B cell (primary cell): ENCODE measurements around the gene LMF2. TPM values are rescaled to one million over a fixed set of nuclear protein-coding genes. Genes with fewer than 3 reads are reported as not detected.

Source experiments
- ATAC-seq: fragments of 200-7000 bp; cut with Tn5 transposase; one replicate; pipeline ENCODE4 v1.10.0; 2021; ENCODE audit warnings: low read depth, mild to moderate bottlenecking, moderate number of reproducible peaks, moderate library complexity
- CTCF ChIA-PET: fragments of 350-600 bp; sonication (Branson Sonifier 250); formaldehyde crosslinking; loops from one replicate; lab custom pipeline; 2021; ENCODE audit warnings: antibody characterized with exemption, inconsistent platforms; lab: Charles Lee
- POLR2A ChIA-PET: fragments of 350-600 bp; sonication (Branson Sonifier 250); formaldehyde crosslinking; loops from one replicate; lab custom pipeline; 2021; ENCODE audit warnings: antibody characterized with exemption; lab: Charles Lee
- DNase-seq: peaks from one replicate; pipeline ENCODE4 v3.0.0; 2013
- H2AFZ ChIP-seq: 2 replicates; pipeline ENCODE4 v1.6.1; 2012; ENCODE audit warnings: mild to moderate bottlenecking, low read depth, low read length; ENCODE audit not compliant: insufficient read depth, poor library complexity, severe bottlenecking
- H3K27ac ChIP-seq, 2 donors: 1 replicate in 1 of 2; 2 replicates in 1 of 2; pipeline ENCODE4 v1.5.1; 2012 to 2013; ENCODE audit warnings: low read length in 2 of 2, mild to moderate bottlenecking in 2 of 2, moderate library complexity in 1 of 2
- H3K27me3 ChIP-seq, 4 experiments: fragments of 200-600 bp in 1 of 4; sonication (generic) in 1 of 4; replicated peaks in 1 of 4; 1 replicate in 2 of 4; 2 replicates in 2 of 4; pipeline versions ENCODE4 v1.6.1 to v1.7.0; 2013 to 2016; ENCODE audit warnings: low read length in 3 of 4, mild to moderate bottlenecking in 2 of 4, mixed read lengths in 1 of 4, moderate library complexity in 1 of 4; ENCODE audit not compliant: insufficient read depth in 4 of 4, control insufficient read depth in 3 of 4; ENCODE audit errors: control extremely low read depth in 1 of 4
- H3K36me3 ChIP-seq, 2 experiments: replicated peaks in 1 of 2; 1 replicate in 1 of 2; 2 replicates in 1 of 2; pipeline versions ENCODE4 v1.6.1 to v1.7.1; 2013; ENCODE audit warnings: low read length in 1 of 2; ENCODE audit not compliant: insufficient read depth in 2 of 2, control insufficient read depth in 1 of 2; ENCODE audit errors: control extremely low read depth in 1 of 2, extremely low read depth in 1 of 2
- H3K4me1 ChIP-seq, 2 donors: fragments of 200-600 bp in 1 of 2; sonication (generic) in 1 of 2; 1 replicate in 1 of 2; 2 replicates in 1 of 2; pipeline versions ENCODE4 v1.5.1 to v1.6.1; 2013 to 2017; ENCODE audit warnings: low read length in 2 of 2; ENCODE audit not compliant: control insufficient read depth in 2 of 2, insufficient read depth in 2 of 2
- H3K4me2 ChIP-seq: replicated peaks from 2 replicates; pipeline ENCODE3; 2012; ENCODE audit warnings: mild to moderate bottlenecking, low read depth, low read length; ENCODE audit not compliant: poor library complexity, severe bottlenecking
- H3K4me3 ChIP-seq, 5 experiments: fragments of 200-600 bp in 1 of 5; sonication (generic) in 1 of 5; 1 replicate in 3 of 5; 2 replicates in 2 of 5; pipeline versions ENCODE4 v1.5.1 to v1.7.0; 2011 to 2016; ENCODE audit warnings: low read length in 4 of 5, mild to moderate bottlenecking in 4 of 5, low read depth in 2 of 5, control low read depth in 1 of 5, moderate library complexity in 1 of 5; ENCODE audit not compliant: insufficient read depth in 1 of 5; ENCODE audit errors: control extremely low read depth in 1 of 5, extremely low read depth in 1 of 5
- H3K79me2 ChIP-seq: fragments of 200-600 bp; sonication (generic); one replicate; pipeline ENCODE4 v1.6.0; 2016; ENCODE audit warnings: low read length; ENCODE audit not compliant: control insufficient read depth, insufficient read depth
- H3K9ac ChIP-seq: fragments of 200-600 bp; sonication (generic); 2 replicates; pipeline ENCODE4 v1.6.1; 2017; ENCODE audit warnings: mild to moderate bottlenecking, low read length, moderate library complexity
- H3K9me3 ChIP-seq, 3 donors: one replicate each; pipeline versions ENCODE4 v1.6.1 to v1.7.1; 2013; ENCODE audit warnings: low read length in 2 of 3; ENCODE audit not compliant: control insufficient read depth in 2 of 3, insufficient read depth in 1 of 3; ENCODE audit errors: control extremely low read depth in 1 of 3
- H4K20me1 ChIP-seq: 2 replicates; pipeline ENCODE4 v1.6.0; 2012; ENCODE audit warnings: mild to moderate bottlenecking, low read length; ENCODE audit not compliant: insufficient read depth, control insufficient read depth, poor library complexity, severe bottlenecking
- H3K27ac Mint-ChIP-seq: one replicate; pipeline ENCODE4 v1.8.0; 2021; ENCODE audit warnings: mixed read lengths
- H3K27me3 Mint-ChIP-seq: one replicate; pipeline ENCODE4 v1.8.0; 2021; ENCODE audit warnings: mixed read lengths
- H3K4me1 Mint-ChIP-seq: one replicate; pipeline ENCODE4 v1.8.0; 2021; ENCODE audit warnings: mixed read lengths
- H3K4me3 Mint-ChIP-seq: one replicate; pipeline ENCODE4 v1.8.0; 2021; ENCODE audit warnings: mixed read lengths
- H3K9me3 Mint-ChIP-seq: one replicate; pipeline ENCODE4 v1.8.0; 2022; ENCODE audit warnings: mixed read lengths; ENCODE audit not compliant: insufficient read depth
- EZH2 ChIP-seq: IDR thresholded peaks from 2 replicates; pipeline ENCODE4 v1.6.1; 2012; ENCODE audit warnings: borderline replicate concordance, low read depth, mild to moderate bottlenecking, moderate library complexity, low read length; ENCODE audit not compliant: insufficient read depth, poor library complexity, severe bottlenecking
- WGBS: methylation state at CpG from one replicate; pipeline ENCODE4 v1.1.5; 2013; ENCODE audit warnings: missing lambda C conversion rate; ENCODE audit not compliant: insufficient coverage; 5-methylcytosine and 5-hydroxymethylcytosine counted together
- intact Hi-C: fragments of 100-400 bp; cut with micrococcal nuclease; formaldehyde crosslinking; loops from one replicate; pipeline ENCODE4 v1.10.0; 2022
- polyA plus RNA-seq: library from polyadenylated mRNA; depleted of rRNA; stranded (reverse); fragments of >200 nt; gene quantifications from 2 replicates; pipeline ENCODE4 v1.2.3, GENCODE V29; 2012
- total RNA-seq, 2 donors: library from RNA; stranded (reverse); fragments of 120-200 nt in 1 of 2; gene quantifications; 1 replicate in 1 of 2; 2 replicates in 1 of 2; pipeline versions ENCODE4 v1.2.3 to v1.2.4, GENCODE V29; 2013 to 2022
- TF ChIP-seq, protein P1 (sequence below): fragments of 200-600 bp; IDR thresholded peaks from one replicate; pipeline ENCODE4 v1.8.0; 2022; ENCODE audit warnings: antibody characterized with exemption, mild to moderate bottlenecking

LMF2 gene
- total and polyA plus RNA-seq, 2 donors (not counting 1 experiment from before 2014, with no cell fraction given), result 128 to 316 TPM

DNA sequence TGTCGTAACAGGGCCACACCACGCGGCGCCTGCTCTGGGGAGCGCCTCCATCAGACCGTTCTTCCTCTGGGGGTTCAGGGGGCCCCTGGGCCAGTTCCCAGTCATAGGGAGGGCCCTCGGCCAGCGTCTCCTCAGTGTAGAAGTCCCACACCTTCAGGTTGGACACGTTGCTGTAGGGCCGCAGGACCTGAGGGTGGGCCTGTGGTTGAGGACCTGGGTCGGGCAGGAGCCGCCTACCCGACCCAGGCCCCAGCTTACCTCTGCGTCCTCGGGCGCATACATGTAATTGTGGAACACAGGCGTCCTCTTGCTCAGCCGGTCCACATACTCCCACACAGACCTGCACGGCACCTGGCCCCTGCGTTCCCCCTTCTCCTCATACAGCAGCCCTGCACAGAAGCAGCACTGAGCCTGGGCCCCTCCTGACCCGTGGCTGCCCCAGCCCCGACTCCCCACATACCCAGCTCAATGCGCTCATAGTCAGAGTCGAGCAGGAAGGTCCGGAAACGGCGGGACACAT, 52.9 kb downstream of the LMF2 start:
- Mint-ChIP-seq H3K9me3 (no peaks in the 10 kb centered on the region), H3K4me1 (peaks cover 4% of the 10 kb centered on the region), H3K27me3 (no peaks in the 10 kb centered on the region), H3K27ac (no peak overlapping the region), H3K4me3 (no peak overlapping the region)
- WGBS, result 97% methylated on average over 24 of the region's 27 CpGs
- H3K9ac ChIP-seq, result no peak overlapping the region
- H3K27me3 ChIP-seq, result no peaks in the 10 kb centered on the region
- DNase-seq, result no peak
- H3K4me3 ChIP-seq, result no peak overlapping the region
- H3K79me2 ChIP-seq, result no peaks in the 10 kb centered on the region
- H3K36me3 ChIP-seq, result peaks cover 0 to 72% of the 10 kb centered on the region in 2 experiments
- ChIA-PET POLR2A (no interaction called here), CTCF (interaction anchor here (1.3 to 1.6 kb wide), 2 partner anchors 15 to 108 kb away, joined by 4 to 5 read pairs; partner anchors contain the start of gene SYCE3)
- H3K4me1 ChIP-seq, result peaks cover 3 to 4% of the 10 kb centered on the region in 2 donors
- no peak overlapping the region for H2AFZ ChIP-seq
- peaks cover 13% of the 10 kb centered on the region for H4K20me1 ChIP-seq
- TF ChIP-seq EZH2, result no peak
- TF ChIP-seq, protein P1, sequence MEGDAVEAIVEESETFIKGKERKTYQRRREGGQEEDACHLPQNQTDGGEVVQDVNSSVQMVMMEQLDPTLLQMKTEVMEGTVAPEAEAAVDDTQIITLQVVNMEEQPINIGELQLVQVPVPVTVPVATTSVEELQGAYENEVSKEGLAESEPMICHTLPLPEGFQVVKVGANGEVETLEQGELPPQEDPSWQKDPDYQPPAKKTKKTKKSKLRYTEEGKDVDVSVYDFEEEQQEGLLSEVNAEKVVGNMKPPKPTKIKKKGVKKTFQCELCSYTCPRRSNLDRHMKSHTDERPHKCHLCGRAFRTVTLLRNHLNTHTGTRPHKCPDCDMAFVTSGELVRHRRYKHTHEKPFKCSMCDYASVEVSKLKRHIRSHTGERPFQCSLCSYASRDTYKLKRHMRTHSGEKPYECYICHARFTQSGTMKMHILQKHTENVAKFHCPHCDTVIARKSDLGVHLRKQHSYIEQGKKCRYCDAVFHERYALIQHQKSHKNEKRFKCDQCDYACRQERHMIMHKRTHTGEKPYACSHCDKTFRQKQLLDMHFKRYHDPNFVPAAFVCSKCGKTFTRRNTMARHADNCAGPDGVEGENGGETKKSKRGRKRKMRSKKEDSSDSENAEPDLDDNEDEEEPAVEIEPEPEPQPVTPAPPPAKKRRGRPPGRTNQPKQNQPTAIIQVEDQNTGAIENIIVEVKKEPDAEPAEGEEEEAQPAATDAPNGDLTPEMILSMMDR, result no peak
- peaks cover 0 to 2% (median 0%) of the 10 kb centered on the region in 3 donors for H3K9me3 ChIP-seq
- no peak overlapping the region for H3K4me2 ChIP-seq
- H3K27ac ChIP-seq, result no peak overlapping the region
- no peak for ATAC-seq
- intact Hi-C loops, result no loop called here

Other genes starting within 250 kb of the LMF2 start
- 5.3 and 6.5 TPM in 2 replicates for gene MAPK12, start 246.0 kb downstream of the LMF2 start, total RNA-seq
- gene MAPK12, start 246.0 kb downstream of the LMF2 start, polyA plus RNA-seq, result 7.5 and 7.8 TPM in 2 replicates
- 8.1 and 9.8 TPM in 2 replicates for gene MAPK11, start 237.3 kb downstream of the LMF2 start, total RNA-seq
- gene MAPK11, start 237.3 kb downstream of the LMF2 start, polyA plus RNA-seq, result 7.8 and 9.9 TPM in 2 replicates
- gene PLXNB2, start 200.1 kb downstream of the LMF2 start, total RNA-seq, result 30.3 and 31.4 TPM in 2 replicates
- 5.2 and 5.9 TPM in 2 replicates for gene PLXNB2, start 200.1 kb downstream of the LMF2 start, polyA plus RNA-seq
- gene DENND6B, start 180.7 kb downstream of the LMF2 start, total RNA-seq, result 10.3 and 10.6 TPM in 2 replicates
- gene DENND6B, start 180.7 kb downstream of the LMF2 start, polyA plus RNA-seq, result 2.8 and 3.6 TPM in 2 replicates
- gene PPP6R2, start 164.4 kb downstream of the LMF2 start, total RNA-seq, result 98.7 and 101 TPM in 2 replicates
- 91.4 TPM in 2 replicates for gene PPP6R2, start 164.4 kb downstream of the LMF2 start, polyA plus RNA-seq
- gene SBF1, start 32.7 kb downstream of the LMF2 start, total RNA-seq, result 254 TPM in 2 replicates
- 110 and 123 TPM in 2 replicates for gene SBF1, start 32.7 kb downstream of the LMF2 start, polyA plus RNA-seq
- 2.6 and 3.7 TPM in 2 replicates for gene ADM2, start 26.2 kb downstream of the LMF2 start, total RNA-seq
- 0.67 and 0.74 TPM in 2 replicates for gene ADM2, start 26.2 kb downstream of the LMF2 start, polyA plus RNA-seq
- gene MIOX, start 20.8 kb downstream of the LMF2 start, total RNA-seq, result not detected in 2 replicates
- 0.12 and 0.88 TPM in 2 replicates for gene MIOX, start 20.8 kb downstream of the LMF2 start, polyA plus RNA-seq
- gene NCAPH2, start 522 bp upstream of the LMF2 start, total RNA-seq, result 71.5 and 76.9 TPM in 2 replicates
- 47.1 and 64.9 TPM in 2 replicates for gene NCAPH2, start 522 bp upstream of the LMF2 start, polyA plus RNA-seq
- gene SCO2, start 17.9 kb upstream of the LMF2 start, total RNA-seq, result 1.1 TPM in 2 replicates
- 14.2 and 15.4 TPM in 2 replicates for gene SCO2, start 17.9 kb upstream of the LMF2 start, polyA plus RNA-seq
- gene TYMP, start 22.3 kb upstream of the LMF2 start, total RNA-seq, result 45.1 and 47.7 TPM in 2 replicates
- gene TYMP, start 22.3 kb upstream of the LMF2 start, polyA plus RNA-seq, result 43.6 and 45.8 TPM in 2 replicates
- 4.2 and 6.2 TPM in 2 replicates for gene KLHDC7B, start 38.2 kb upstream of the LMF2 start, total RNA-seq
- gene KLHDC7B, start 38.2 kb upstream of the LMF2 start, polyA plus RNA-seq, result 0.61 and 1.8 TPM in 2 replicates
- not detected in 2 replicates for gene SYCE3, start 55.2 kb upstream of the LMF2 start, total RNA-seq
- not detected in 2 replicates for gene SYCE3, start 55.2 kb upstream of the LMF2 start, polyA plus RNA-seq
- 55.0 and 59.8 TPM in 2 replicates for gene CPT1B, start 70.7 kb upstream of the LMF2 start, total RNA-seq
- gene CPT1B, start 70.7 kb upstream of the LMF2 start, polyA plus RNA-seq, result 109 and 142 TPM in 2 replicates
- gene CHKB, start 75.1 kb upstream of the LMF2 start, total RNA-seq, result 238 and 239 TPM in 2 replicates
- gene CHKB, start 75.1 kb upstream of the LMF2 start, polyA plus RNA-seq, result 309 and 350 TPM in 2 replicates
- 0.39 and 0.44 TPM in 2 replicates for gene MAPK8IP2, start 93.1 kb upstream of the LMF2 start, total RNA-seq
- gene MAPK8IP2, start 93.1 kb upstream of the LMF2 start, polyA plus RNA-seq, result 0.19 and 0.36 TPM in 2 replicates
- 77.1 and 82.0 TPM in 2 replicates for gene ARSA, start 120.5 kb upstream of the LMF2 start, total RNA-seq
- gene ARSA, start 120.5 kb upstream of the LMF2 start, polyA plus RNA-seq, result 118 and 128 TPM in 2 replicates
- gene SHANK3, start 165.1 kb upstream of the LMF2 start, total RNA-seq, result not detected in 2 replicates
- 0.01 TPM in 1 of 2 replicates, not detected in the other for gene SHANK3, start 165.1 kb upstream of the LMF2 start, polyA plus RNA-seq
- gene ACR, start 230.5 kb upstream of the LMF2 start, total RNA-seq, result not detected in 2 replicates
- gene ACR, start 230.5 kb upstream of the LMF2 start, polyA plus RNA-seq, result not detected in 2 replicates